HepG2 (cell line): ENCODE results near the gene C14orf93. TPM values are rescaled to one million over a fixed set of nuclear protein-coding genes. Genes with fewer than 3 reads are reported as not detected.

Source experiments
- AKAP8 ChIP-seq: sonication (generic); formaldehyde crosslinking; IDR thresholded peaks from 2 replicates; pipeline ENCODE4 v1.5.1; 2020; ENCODE audit warnings: mild to moderate bottlenecking, missing genetic modification reagents
- CEBPG ChIP-seq: IDR thresholded peaks from 2 replicates; pipeline ENCODE4 v1.6.1; 2016
- HNF4A ChIP-seq: sonication (generic); formaldehyde crosslinking; IDR thresholded peaks from 2 replicates; pipeline ENCODE4 v1.4.0; 2020; ENCODE audit warnings: missing genetic modification reagents
- HOXD1 ChIP-seq: sonication (generic); formaldehyde crosslinking; IDR thresholded peaks from 2 replicates; pipeline ENCODE4 v1.5.0; 2020; ENCODE audit warnings: missing genetic modification reagents
- KDM5A ChIP-seq: fragments of 200-600 bp; sonication (generic); IDR thresholded peaks from 2 replicates; pipeline ENCODE4 v1.7.0; 2018; ENCODE audit warnings: antibody characterized with exemption, mild to moderate bottlenecking, low read length, borderline replicate concordance
- NFE2L1 ChIP-seq: sonication (generic); formaldehyde crosslinking; IDR thresholded peaks from 2 replicates; pipeline ENCODE4 v1.4.0; 2020; ENCODE audit warnings: missing genetic modification reagents, mild to moderate bottlenecking, borderline replicate concordance
- SMAD9 ChIP-seq: sonication (generic); formaldehyde crosslinking; IDR thresholded peaks from 2 replicates; pipeline ENCODE4 v1.5.1; 2020; ENCODE audit warnings: mild to moderate bottlenecking, missing genetic modification reagents
- TBX2 ChIP-seq: sonication (generic); formaldehyde crosslinking; IDR thresholded peaks from 2 replicates; pipeline ENCODE4 v1.5.0; 2020; ENCODE audit warnings: missing genetic modification reagents, mild to moderate bottlenecking, borderline replicate concordance
- ZBTB8A ChIP-seq: sonication (generic); formaldehyde crosslinking; IDR thresholded peaks from 2 replicates; pipeline ENCODE4 v1.4.0; 2020; ENCODE audit warnings: mild to moderate bottlenecking, low read depth, missing genetic modification reagents, borderline replicate concordance
- ZFY ChIP-seq: sonication (generic); formaldehyde crosslinking; IDR thresholded peaks from 2 replicates; pipeline ENCODE4 v1.4.0; 2020; ENCODE audit warnings: missing genetic modification reagents
- ZNF205 ChIP-seq: IDR thresholded peaks from 2 replicates; pipeline ENCODE4 v1.6.1; 2018; ENCODE audit warnings: missing biosample characterization, missing genetic modification reagents
- ZNF335 ChIP-seq: sonication (generic); formaldehyde crosslinking; IDR thresholded peaks from 2 replicates; pipeline ENCODE4 v1.4.0; 2020; ENCODE audit warnings: missing genetic modification reagents
- ZNF350 ChIP-seq: sonication (generic); formaldehyde crosslinking; IDR thresholded peaks from 2 replicates; pipeline ENCODE4 v1.4.0; 2020; ENCODE audit warnings: mild to moderate bottlenecking, low read depth, missing genetic modification reagents, borderline replicate concordance
- ZNF44 ChIP-seq: sonication (generic); formaldehyde crosslinking; IDR thresholded peaks from 2 replicates; pipeline ENCODE4 v1.5.1; 2020; ENCODE audit warnings: mild to moderate bottlenecking, missing genetic modification reagents
- ZNF605 ChIP-seq: sonication (generic); formaldehyde crosslinking; IDR thresholded peaks from 2 replicates; pipeline ENCODE4 v1.8.0; 2022; ENCODE audit warnings: mild to moderate bottlenecking, missing genetic modification reagents
- ZNF878 ChIP-seq: sonication (generic); formaldehyde crosslinking; IDR thresholded peaks from 2 replicates; pipeline ENCODE4 v1.8.1; 2023; ENCODE audit warnings: mild to moderate bottlenecking, missing genetic modification reagents, moderate library complexity
- ZNF883 ChIP-seq: sonication (generic); formaldehyde crosslinking; IDR thresholded peaks from 2 replicates; pipeline ENCODE4 v1.5.1; 2020; ENCODE audit warnings: mild to moderate bottlenecking, missing genetic modification reagents; ENCODE audit errors: not compliant biosample characterization
- ZSCAN21 ChIP-seq: sonication (generic); formaldehyde crosslinking; IDR thresholded peaks from 2 replicates; pipeline ENCODE4 v1.8.0; 2022; ENCODE audit warnings: mild to moderate bottlenecking, missing genetic modification reagents, moderate library complexity, borderline replicate concordance
- ZSCAN29 ChIP-seq: sonication (generic); formaldehyde crosslinking; conservative IDR thresholded peaks from 2 replicates; pipeline ENCODE4 v1.4.0; 2020; ENCODE audit warnings: mild to moderate bottlenecking, missing genetic modification reagents
- polyA plus RNA-seq, 8 experiments: library from polyadenylated mRNA; depleted of rRNA in 3 of 8; stranded (reverse) in 7 of 8; unstranded in 1 of 8; fragments of >200 nt; fragmentation: Illumina TruSeq in 4 of 8; extraction: Trizol in 4 of 8; gene quantifications; 2 replicates each; pipeline versions ENCODE4 v1.2.1 to v1.2.3, GENCODE V29; 2011 to 2016; ENCODE audit warnings: low read depth in 4 of 8, missing spikeins in 1 of 8, mixed read lengths in 1 of 8; ENCODE audit not compliant: insufficient read depth in 1 of 8
- total RNA-seq, 5 experiments: library from RNA; depleted of rRNA; stranded (reverse); fragments of >200 nt; fragmentation: Illumina TruSeq; extraction: Trizol; gene quantifications; 2 replicates each; pipeline ENCODE4 v1.2.3, GENCODE V29; 2016; ENCODE audit warnings: low read depth in 1 of 5
- TF ChIP-seq, protein P1 (sequence below): sonication (generic); formaldehyde crosslinking; IDR thresholded peaks from 2 replicates; pipeline ENCODE4 v1.5.1; 2020; ENCODE audit warnings: missing genetic modification reagents, mild to moderate bottlenecking, borderline replicate concordance
- TF ChIP-seq, protein P2 (sequence below): sonication (generic); formaldehyde crosslinking; IDR thresholded peaks from 2 replicates; pipeline ENCODE4 v1.9.0; 2021; ENCODE audit warnings: mild to moderate bottlenecking, missing genetic modification reagents

Gene C14orf93
- total and polyA plus RNA-seq, 2 of the 13 experiments (the other 11 are each of a cell fraction or from before 2014, with no cell fraction given), result 11.4 to 22.5 TPM

DNA sequence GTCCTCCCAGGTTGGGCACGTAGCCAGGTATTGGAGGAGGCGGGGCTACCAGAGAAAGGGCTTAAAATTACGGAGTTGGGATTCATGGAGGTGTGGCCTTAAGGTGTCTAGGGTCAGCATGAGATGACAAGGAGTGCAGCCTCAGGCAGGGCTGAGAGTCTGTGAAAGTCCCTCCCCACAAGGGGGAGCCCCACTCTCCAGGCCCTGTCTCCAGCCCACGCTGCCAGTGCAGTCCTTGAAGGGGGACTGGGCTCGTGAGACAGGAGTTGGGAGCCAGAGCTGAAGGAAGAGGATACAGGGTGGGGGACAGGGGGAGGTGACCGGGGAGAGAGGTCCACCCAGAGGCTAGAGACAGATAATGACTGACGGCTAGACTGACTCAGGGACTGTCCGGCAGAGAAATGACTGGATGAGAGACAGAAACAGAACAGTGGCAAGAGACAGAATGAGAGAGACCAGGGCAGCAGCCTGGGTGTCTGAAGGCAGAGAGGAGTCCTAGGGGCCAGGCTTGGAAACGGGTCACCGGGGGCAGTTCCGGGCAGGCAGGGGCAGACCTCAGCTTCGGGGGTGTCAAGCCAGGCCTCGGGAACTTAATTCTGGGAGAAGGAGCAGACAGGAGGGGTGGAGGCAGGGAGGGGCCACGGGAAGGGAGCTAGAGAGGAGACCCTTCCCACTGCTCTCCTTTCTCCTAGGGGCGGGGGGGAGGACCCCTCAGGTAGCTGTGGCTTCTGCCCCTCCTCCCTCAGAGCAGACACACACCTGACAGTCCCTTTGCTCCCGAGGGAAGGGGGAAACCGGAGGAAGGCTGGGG is 46.4 kb upstream of the C14orf93 start (continued):
- TF ChIP-seq ZSCAN29 (CRISPR knock-in tag) (peak; percentile 6; the same call in 1 of the 2 replicates), ZNF350 (CRISPR knock-in tag) (peak; percentile 97), ZBTB8A (CRISPR knock-in tag) (peak; percentile 62; the same call in 1 of the 2 replicates), ZNF878 (CRISPR knock-in tag) (no peak; the same call in 1 of the 2 replicates), ZFY (CRISPR knock-in tag) (peak; percentile 61), SMAD9 (0 out of 2 replicates have a peak, but pooled peaks have one; percentile 74), HOXD1 (CRISPR knock-in tag) (no peak), TBX2 (CRISPR knock-in tag) (no peak), HNF4A (no peak), ZNF883 (CRISPR knock-in tag) (no peak), ZNF205 (CRISPR knock-in tag) (peak; percentile 59; the same call in 1 of the 2 replicates), KDM5A (no peak; the same call in 1 of the 2 replicates), ZNF44 (CRISPR knock-in tag) (no peak), ZSCAN21 (no peak), CEBPG (CRISPR knock-in tag) (0 out of 2 replicates have a peak, but pooled peaks have one; percentile 32), ZNF605 (CRISPR knock-in tag) (peak; percentile 33; the same call in 1 of the 2 replicates), NFE2L1 (peak; percentile 82; the same call in 1 of the 2 replicates), AKAP8 (peak; percentile 75), ZNF335 (CRISPR knock-in tag) (0 out of 2 replicates have a peak, but pooled peaks have one; percentile 59)
- TF ChIP-seq, protein P1, sequence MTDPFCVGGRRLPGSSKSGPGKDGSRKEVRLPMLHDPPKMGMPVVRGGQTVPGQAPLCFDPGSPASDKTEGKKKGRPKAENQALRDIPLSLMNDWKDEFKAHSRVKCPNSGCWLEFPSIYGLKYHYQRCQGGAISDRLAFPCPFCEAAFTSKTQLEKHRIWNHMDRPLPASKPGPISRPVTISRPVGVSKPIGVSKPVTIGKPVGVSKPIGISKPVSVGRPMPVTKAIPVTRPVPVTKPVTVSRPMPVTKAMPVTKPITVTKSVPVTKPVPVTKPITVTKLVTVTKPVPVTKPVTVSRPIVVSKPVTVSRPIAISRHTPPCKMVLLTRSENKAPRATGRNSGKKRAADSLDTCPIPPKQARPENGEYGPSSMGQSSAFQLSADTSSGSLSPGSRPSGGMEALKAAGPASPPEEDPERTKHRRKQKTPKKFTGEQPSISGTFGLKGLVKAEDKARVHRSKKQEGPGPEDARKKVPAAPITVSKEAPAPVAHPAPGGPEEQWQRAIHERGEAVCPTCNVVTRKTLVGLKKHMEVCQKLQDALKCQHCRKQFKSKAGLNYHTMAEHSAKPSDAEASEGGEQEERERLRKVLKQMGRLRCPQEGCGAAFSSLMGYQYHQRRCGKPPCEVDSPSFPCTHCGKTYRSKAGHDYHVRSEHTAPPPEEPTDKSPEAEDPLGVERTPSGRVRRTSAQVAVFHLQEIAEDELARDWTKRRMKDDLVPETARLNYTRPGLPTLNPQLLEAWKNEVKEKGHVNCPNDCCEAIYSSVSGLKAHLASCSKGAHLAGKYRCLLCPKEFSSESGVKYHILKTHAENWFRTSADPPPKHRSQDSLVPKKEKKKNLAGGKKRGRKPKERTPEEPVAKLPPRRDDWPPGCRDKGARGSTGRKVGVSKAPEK (CRISPR knock-in tag), result peak; percentile 98
- TF ChIP-seq, protein P2, sequence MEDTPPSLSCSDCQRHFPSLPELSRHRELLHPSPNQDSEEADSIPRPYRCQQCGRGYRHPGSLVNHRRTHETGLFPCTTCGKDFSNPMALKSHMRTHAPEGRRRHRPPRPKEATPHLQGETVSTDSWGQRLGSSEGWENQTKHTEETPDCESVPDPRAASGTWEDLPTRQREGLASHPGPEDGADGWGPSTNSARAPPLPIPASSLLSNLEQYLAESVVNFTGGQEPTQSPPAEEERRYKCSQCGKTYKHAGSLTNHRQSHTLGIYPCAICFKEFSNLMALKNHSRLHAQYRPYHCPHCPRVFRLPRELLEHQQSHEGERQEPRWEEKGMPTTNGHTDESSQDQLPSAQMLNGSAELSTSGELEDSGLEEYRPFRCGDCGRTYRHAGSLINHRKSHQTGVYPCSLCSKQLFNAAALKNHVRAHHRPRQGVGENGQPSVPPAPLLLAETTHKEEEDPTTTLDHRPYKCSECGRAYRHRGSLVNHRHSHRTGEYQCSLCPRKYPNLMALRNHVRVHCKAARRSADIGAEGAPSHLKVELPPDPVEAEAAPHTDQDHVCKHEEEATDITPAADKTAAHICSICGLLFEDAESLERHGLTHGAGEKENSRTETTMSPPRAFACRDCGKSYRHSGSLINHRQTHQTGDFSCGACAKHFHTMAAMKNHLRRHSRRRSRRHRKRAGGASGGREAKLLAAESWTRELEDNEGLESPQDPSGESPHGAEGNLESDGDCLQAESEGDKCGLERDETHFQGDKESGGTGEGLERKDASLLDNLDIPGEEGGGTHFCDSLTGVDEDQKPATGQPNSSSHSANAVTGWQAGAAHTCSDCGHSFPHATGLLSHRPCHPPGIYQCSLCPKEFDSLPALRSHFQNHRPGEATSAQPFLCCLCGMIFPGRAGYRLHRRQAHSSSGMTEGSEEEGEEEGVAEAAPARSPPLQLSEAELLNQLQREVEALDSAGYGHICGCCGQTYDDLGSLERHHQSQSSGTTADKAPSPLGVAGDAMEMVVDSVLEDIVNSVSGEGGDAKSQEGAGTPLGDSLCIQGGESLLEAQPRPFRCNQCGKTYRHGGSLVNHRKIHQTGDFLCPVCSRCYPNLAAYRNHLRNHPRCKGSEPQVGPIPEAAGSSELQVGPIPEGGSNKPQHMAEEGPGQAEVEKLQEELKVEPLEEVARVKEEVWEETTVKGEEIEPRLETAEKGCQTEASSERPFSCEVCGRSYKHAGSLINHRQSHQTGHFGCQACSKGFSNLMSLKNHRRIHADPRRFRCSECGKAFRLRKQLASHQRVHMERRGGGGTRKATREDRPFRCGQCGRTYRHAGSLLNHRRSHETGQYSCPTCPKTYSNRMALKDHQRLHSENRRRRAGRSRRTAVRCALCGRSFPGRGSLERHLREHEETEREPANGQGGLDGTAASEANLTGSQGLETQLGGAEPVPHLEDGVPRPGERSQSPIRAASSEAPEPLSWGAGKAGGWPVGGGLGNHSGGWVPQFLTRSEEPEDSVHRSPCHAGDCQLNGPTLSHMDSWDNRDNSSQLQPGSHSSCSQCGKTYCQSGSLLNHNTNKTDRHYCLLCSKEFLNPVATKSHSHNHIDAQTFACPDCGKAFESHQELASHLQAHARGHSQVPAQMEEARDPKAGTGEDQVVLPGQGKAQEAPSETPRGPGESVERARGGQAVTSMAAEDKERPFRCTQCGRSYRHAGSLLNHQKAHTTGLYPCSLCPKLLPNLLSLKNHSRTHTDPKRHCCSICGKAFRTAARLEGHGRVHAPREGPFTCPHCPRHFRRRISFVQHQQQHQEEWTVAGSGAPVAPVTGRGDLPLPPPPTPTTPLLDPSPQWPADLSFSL (CRISPR knock-in tag), result no peak
